ENCODE results near the gene CRYGD.
"Not testable (repeated sequence)": the region's sequence is repeated elsewhere in the genome, so short reads cannot be mapped to it uniquely, and the experiment has no call there.

Gene CRYGD

DNA sequence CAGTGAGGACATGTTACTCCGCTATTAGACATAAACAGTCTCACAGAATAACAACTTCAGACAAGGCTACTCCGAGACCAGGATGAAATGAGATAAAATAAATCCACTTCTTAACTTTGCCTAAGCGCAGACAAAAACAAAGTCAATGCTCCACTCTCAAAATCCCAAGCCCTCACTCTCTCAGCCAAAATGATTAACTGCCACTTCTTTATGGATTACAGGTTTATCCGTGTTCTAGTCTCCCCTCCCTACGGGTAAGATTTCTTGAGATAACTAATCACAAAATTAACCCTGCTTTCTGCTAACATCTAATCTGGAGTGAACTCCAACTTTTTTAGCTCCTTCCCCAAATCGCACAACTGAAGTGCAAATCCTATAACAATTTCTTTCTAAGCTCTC, 6.4 kb upstream of the CRYGD start:
- Histone ChIP-seq H3K27ac (ENCODE audit: insufficient read depth, low read depth, low read length, poor library complexity, severe bottlenecking) (no peak overlapping the region), H3K9me3 (ENCODE audit: control insufficient read depth, low read length) (no peaks in the 10 kb centered on the region)
- 92 to 95% methylated on average over 6 of the region's 6 CpGs for WGBS, 2 experiments

DNA sequence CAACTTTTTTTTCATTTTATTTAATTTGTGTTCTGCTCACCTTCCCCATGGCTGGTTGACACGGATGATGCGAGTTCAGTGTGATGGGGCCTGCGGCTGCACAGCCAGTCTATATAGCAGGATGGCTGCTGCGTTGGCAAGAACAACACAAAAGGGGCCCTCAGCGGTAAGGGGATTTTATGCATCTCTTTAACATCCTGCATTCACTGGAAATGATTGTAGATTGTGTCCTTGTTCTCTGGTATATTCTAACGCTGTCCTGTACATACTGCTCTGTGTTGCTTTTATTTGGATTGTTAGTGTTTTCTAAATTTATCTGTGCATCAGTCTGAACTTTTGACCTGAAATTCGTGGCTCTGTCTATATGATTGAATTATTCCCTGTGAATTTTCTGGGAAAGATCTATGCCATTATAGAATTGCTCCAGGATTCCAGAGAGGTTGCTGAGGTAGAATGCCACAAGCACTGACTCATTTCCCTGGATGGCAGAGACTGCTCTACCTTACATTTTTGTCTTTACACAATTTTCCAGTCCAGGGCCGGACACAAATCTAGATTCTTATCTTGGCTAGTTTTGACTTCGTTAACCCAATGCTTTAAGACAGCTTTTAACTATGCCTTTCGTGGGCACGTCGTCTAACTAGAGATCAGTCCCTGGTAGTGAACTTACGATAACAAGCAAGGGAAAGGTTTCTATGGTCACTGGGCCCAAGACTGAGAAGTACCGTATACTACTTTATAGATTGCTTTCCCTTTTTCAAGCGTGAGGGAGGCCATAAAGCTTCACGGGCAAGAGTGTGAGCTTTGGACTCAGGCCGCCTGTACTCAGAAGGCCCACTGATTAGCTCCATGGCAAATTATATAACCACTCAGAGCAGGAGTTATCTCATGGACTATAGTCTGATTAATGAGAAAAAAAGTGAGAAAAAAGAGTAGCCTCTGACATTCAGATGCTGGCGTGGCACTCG, 5.7 kb upstream of the CRYGD start, which contains the start of gene CRYGC:
TSS of gene CRYGC (minus strand) at position 85 of the 968 bp plus-strand sequence. CDS start at position 49, 36 bp downstream.
- Histone ChIP-seq H3K27ac (ENCODE audit: insufficient read depth, low read depth, low read length, poor library complexity, severe bottlenecking) (no peak within 1 kb of the TSS), H3K9me3 (ENCODE audit: control insufficient read depth, low read length) (no peaks in the 10 kb centered on the region), H3K36me3 (ENCODE audit: control insufficient read depth, insufficient read depth, low read length) (no peaks in the 10 kb centered on the region), H3K27me3 (ENCODE audit: control insufficient read depth, insufficient read depth, low read length, poor library complexity, severe bottlenecking) (no peaks in the 10 kb centered on the region), H3K4me3 (ENCODE audit: insufficient read depth, low read depth, low read length) (no peak within 1 kb of the TSS), H3K4me1 (ENCODE audit: control insufficient read depth, insufficient read depth, low read length) (no peaks in the 10 kb centered on the region)
- WGBS, 2 experiments, result 88 to 94% methylated on average over 18 to 19 of the region's 19 CpGs

More for the DNA sequence above, 6.4 kb upstream of the CRYGD start:
- no peaks in the 10 kb centered on the region for H3K4me1 ChIP-seq (ENCODE audit: control insufficient read depth, insufficient read depth, low read length)
- H3K27me3 ChIP-seq (ENCODE audit: control insufficient read depth, insufficient read depth, low read length, poor library complexity, severe bottlenecking), result no peaks in the 10 kb centered on the region
- H3K36me3 ChIP-seq (ENCODE audit: control insufficient read depth, insufficient read depth, low read length), result no peaks in the 10 kb centered on the region
- no peak overlapping the region for H3K4me3 ChIP-seq (ENCODE audit: insufficient read depth, low read depth, low read length)

DNA sequence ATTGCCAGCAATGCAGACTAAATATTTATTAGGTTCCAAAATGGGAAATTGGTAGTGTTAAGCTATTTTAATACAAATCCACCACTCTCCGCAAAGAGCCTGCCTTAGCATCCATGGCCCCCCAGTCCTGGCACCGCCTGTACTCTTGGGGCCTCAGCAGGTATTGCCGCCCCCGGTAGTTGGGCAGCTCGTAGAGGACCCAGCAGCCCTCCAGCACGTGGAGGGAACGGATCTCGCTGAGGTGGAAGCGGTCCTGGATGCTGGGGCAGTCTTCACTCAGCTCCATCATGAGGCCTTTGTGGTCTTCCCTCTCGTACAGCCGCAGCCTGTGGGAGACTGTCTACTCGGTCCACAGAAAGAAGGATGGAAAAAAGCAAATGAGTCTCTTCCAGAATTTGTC, 3.8 kb upstream of the CRYGD start:
- no peak overlapping the region for H3K27ac ChIP-seq (ENCODE audit: insufficient read depth, low read depth, low read length, poor library complexity, severe bottlenecking)
- H3K4me3 ChIP-seq (ENCODE audit: insufficient read depth, low read depth, low read length), result no peak overlapping the region
- H3K9me3 ChIP-seq (ENCODE audit: control insufficient read depth, low read length), result no peaks in the 10 kb centered on the region
- H3K27me3 ChIP-seq (ENCODE audit: control insufficient read depth, insufficient read depth, low read length, poor library complexity, severe bottlenecking), result no peaks in the 10 kb centered on the region
- WGBS, 2 experiments, result 95 to 96% methylated on average over 12 of the region's 12 CpGs
- no peaks in the 10 kb centered on the region for H3K36me3 ChIP-seq (ENCODE audit: control insufficient read depth, insufficient read depth, low read length)
- no peaks in the 10 kb centered on the region for H3K4me1 ChIP-seq (ENCODE audit: control insufficient read depth, insufficient read depth, low read length)

DNA sequence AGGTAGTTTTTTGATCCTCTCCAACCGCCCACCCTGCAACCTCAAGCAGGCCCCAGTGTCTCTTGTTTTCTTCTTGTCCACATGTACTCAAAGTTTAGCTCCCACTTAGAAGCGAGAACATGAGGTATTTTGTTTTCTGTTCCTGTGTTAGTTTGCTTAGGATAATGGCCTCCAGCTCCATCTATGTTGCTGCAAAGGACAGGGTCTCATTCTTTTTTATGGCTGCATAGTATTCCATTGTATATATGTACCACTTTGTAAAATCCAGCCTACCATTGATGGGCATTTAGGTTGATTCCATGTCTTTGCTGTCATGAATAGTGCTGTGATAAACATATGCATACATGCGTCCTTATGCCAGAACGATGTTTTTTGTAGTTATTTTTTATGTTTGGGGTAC, 2.8 kb upstream of the CRYGD start:
- Histone ChIP-seq H3K4me3 (ENCODE audit: insufficient read depth, low read depth, low read length) (no peak overlapping the region), H3K4me1 (ENCODE audit: control insufficient read depth, insufficient read depth, low read length) (no peaks in the 10 kb centered on the region)
- WGBS, 2 experiments, result 92 to 94% methylated on average over 2 to 4 of the region's 4 CpGs

DNA sequence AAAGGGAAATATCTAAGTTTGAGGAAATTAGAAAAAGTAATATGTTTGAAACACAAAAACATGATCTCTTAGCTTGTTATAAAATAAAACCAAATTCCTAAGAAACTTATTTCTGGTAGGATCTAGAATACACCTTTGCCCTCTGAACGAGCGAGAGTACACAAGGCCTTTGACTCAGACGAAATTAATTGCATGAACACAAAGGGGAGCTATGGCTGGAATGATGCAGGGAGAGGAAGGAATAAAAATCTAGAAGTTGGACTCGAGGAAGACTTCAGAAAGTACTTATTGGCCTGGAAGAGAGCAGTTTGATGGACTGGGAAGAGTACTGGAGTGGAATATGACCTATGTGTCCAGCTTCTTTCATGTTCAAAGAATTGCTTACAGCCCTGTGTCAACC, 927 bp upstream of the CRYGD start:
- no peaks in the 10 kb centered on the region for H3K4me1 ChIP-seq (ENCODE audit: control insufficient read depth, insufficient read depth, low read length)
- H3K9me3 ChIP-seq (ENCODE audit: control insufficient read depth, low read length), result no peaks in the 10 kb centered on the region
- H3K27ac ChIP-seq (ENCODE audit: insufficient read depth, low read depth, low read length, poor library complexity, severe bottlenecking), result no peak overlapping the region
- 87 to 90% methylated on average over 4 of the region's 4 CpGs for WGBS, 2 experiments
- H3K27me3 ChIP-seq (ENCODE audit: control insufficient read depth, insufficient read depth, low read length, poor library complexity, severe bottlenecking), result no peaks in the 10 kb centered on the region
- no peaks in the 10 kb centered on the region for H3K36me3 ChIP-seq (ENCODE audit: control insufficient read depth, insufficient read depth, low read length)
- H3K4me3 ChIP-seq (ENCODE audit: insufficient read depth, low read depth, low read length), result no peak overlapping the region

More for the DNA sequence above, 2.8 kb upstream of the CRYGD start:
- Histone ChIP-seq H3K27ac (ENCODE audit: insufficient read depth, low read depth, low read length, poor library complexity, severe bottlenecking) (no peak overlapping the region), H3K27me3 (ENCODE audit: control insufficient read depth, insufficient read depth, low read length, poor library complexity, severe bottlenecking) (no peaks in the 10 kb centered on the region), H3K36me3 (ENCODE audit: control insufficient read depth, insufficient read depth, low read length) (no peaks in the 10 kb centered on the region), H3K9me3 (ENCODE audit: control insufficient read depth, low read length) (no peaks in the 10 kb centered on the region)

DNA sequence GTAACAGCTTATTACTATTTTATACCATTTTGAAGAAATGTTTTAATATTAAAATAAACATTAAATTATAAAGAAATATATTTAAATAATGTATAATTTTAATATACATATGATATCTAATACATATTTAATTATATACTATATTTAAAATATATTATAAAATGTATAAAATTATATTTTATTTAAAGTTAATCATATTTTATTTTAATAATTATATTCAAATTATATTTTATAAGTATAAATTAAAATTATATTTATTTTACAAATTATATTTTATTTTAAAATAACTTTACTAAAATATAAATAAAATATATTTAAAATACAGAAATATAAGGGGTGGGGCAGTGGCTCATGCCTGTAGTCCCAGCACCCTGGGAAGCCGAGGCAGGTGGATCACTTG, 2.1 kb downstream of the CRYGD start:
- no peaks in the 10 kb centered on the region for H3K9me3 ChIP-seq (ENCODE audit: control insufficient read depth, low read length)
- no peaks in the 10 kb centered on the region for H3K27me3 ChIP-seq (ENCODE audit: control insufficient read depth, insufficient read depth, low read length, poor library complexity, severe bottlenecking)
- H3K27ac ChIP-seq (ENCODE audit: insufficient read depth, low read depth, low read length, poor library complexity, severe bottlenecking), result no peak overlapping the region
- WGBS, 2 experiments, result 90 to 95% methylated on average over 1 of the region's 1 CpG
- no peaks in the 10 kb centered on the region for H3K4me1 ChIP-seq (ENCODE audit: control insufficient read depth, insufficient read depth, low read length)
- H3K4me3 ChIP-seq (ENCODE audit: insufficient read depth, low read depth, low read length), result no peak overlapping the region
- H3K36me3 ChIP-seq (ENCODE audit: control insufficient read depth, insufficient read depth, low read length), result no peaks in the 10 kb centered on the region

DNA sequence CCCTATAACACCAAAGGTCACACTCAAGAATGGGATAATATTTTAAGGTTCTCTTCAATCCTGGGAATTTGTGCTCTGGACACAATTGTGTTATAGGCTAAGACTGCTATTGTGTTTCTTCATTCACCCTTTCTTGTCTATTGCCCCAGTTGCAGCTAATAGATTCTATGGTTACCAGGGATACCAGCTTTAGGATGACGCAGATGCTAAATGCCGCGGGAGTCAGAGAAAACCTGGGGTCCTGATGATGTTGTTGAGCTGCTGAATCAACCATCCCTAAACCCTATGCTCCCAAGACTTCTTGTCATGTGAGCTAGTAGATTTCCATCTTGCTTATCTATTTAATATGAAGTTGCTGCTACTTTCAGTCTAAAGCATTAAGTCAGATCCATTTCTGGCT, 5.4 kb downstream of the CRYGD start:
- Histone ChIP-seq H3K27ac (ENCODE audit: insufficient read depth, low read depth, low read length, poor library complexity, severe bottlenecking) (no peak overlapping the region), H3K27me3 (ENCODE audit: control insufficient read depth, insufficient read depth, low read length, poor library complexity, severe bottlenecking) (no peaks in the 10 kb centered on the region), H3K4me3 (ENCODE audit: insufficient read depth, low read depth, low read length) (no peak overlapping the region), H3K4me1 (ENCODE audit: control insufficient read depth, insufficient read depth, low read length) (no peaks in the 10 kb centered on the region), H3K36me3 (ENCODE audit: control insufficient read depth, insufficient read depth, low read length) (no peaks in the 10 kb centered on the region), H3K9me3 (ENCODE audit: control insufficient read depth, low read length) (no peaks in the 10 kb centered on the region)
- WGBS, 2 experiments, result 87 to 100% methylated on average over 3 of the region's 3 CpGs

DNA sequence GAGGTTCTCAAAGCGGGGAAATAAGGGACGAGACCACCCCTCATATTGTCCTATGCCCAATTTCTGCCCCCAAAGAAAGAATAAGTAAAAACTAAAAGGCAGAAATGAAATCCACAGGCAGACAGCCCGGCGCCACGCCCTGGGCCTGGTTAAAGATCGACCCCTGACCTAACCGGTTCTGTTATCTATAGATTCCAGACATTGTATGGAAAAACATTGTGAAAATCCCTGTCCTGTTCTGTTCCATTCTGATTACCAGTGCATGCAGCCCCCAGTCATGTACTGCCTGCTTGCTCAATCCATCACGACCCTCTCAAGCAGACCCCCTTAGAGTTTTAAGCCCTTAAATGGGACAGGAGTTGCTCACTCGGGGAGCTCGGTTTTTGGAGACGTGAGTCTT, 6.9 kb downstream of the CRYGD start:
- H3K4me1 ChIP-seq (ENCODE audit: control insufficient read depth, insufficient read depth, low read length); H3K4me3 ChIP-seq (ENCODE audit: insufficient read depth, low read depth, low read length); H3K27ac ChIP-seq (ENCODE audit: insufficient read depth, low read depth, low read length, poor library complexity, severe bottlenecking); H3K9me3 ChIP-seq (ENCODE audit: control insufficient read depth, low read length); H3K36me3 ChIP-seq (ENCODE audit: control insufficient read depth, insufficient read depth, low read length): not testable (repeated sequence)
- peaks cover 13% of the 10 kb centered on the region for H3K27me3 ChIP-seq (ENCODE audit: control insufficient read depth, insufficient read depth, low read length, poor library complexity, severe bottlenecking)
- WGBS, 2 experiments, result 95% methylated on average over 11 of the region's 11 CpGs

DNA sequence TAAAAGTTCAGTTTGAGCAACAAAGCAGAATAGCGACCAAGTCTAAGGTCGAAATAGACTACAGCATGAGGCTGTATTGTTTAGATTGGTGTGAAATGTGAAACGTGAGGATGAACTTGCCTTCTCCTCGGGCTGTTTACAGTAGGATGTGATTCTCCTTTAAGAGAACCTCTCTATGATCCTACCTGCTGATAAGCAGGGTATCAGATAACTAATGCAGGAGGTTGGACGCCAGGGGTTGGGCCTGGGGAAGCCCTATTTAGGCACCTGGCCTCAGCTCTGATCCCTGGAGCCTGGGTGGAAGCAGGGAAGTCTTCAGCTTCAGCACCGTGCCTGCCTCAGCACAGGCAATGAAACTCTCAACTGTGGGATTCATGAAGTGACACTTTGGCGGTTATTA, 11.4 kb downstream of the CRYGD start:
- H3K4me3 ChIP-seq (ENCODE audit: insufficient read depth, low read depth, low read length), result no peak overlapping the region

DNA sequence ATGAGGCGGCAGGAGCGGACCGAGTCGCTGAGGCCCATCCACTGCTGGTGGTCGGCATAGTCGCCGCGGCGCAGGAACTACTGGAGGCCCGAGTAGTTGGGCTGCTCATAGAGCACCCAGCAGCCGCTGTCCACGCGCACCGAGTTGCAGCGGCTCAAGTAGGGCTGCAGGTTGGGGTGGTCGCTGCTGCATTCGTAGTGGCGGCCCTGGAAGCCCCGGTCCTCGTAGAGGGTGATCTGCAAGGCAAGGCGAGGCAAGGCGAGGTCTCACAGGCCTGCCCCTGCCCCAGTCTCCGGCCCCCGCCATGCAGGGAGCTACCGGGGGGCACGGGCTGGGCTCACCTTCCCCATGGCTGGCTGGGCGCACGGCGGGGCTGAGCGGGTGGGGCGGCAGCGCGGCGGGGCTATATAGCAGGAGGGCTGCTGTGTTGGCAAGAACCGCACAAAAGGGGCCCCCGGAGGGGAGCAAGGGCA, 12.0 kb downstream of the CRYGD start:
- not testable (repeated sequence) for H3K27ac ChIP-seq (ENCODE audit: insufficient read depth, low read depth, low read length, poor library complexity, severe bottlenecking); H3K4me1 ChIP-seq (ENCODE audit: control insufficient read depth, insufficient read depth, low read length); H3K9me3 ChIP-seq (ENCODE audit: control insufficient read depth, low read length); H3K36me3 ChIP-seq (ENCODE audit: control insufficient read depth, insufficient read depth, low read length)
- WGBS, 2 experiments, result 16 to 20% methylated on average over 36 of the region's 36 CpGs
- Histone ChIP-seq H3K27me3 (ENCODE audit: control insufficient read depth, insufficient read depth, low read length, poor library complexity, severe bottlenecking) (peaks cover 21% of the 10 kb centered on the region), H3K4me3 (ENCODE audit: insufficient read depth, low read depth, low read length) (peak overlapping the region; percentile 13)

More for the DNA sequence above, 11.4 kb downstream of the CRYGD start:
- Histone ChIP-seq H3K27me3 (ENCODE audit: control insufficient read depth, insufficient read depth, low read length, poor library complexity, severe bottlenecking) (peaks cover 21% of the 10 kb centered on the region), H3K9me3 (ENCODE audit: control insufficient read depth, low read length) (no peaks in the 10 kb centered on the region), H3K36me3 (ENCODE audit: control insufficient read depth, insufficient read depth, low read length) (no peaks in the 10 kb centered on the region), H3K4me1 (ENCODE audit: control insufficient read depth, insufficient read depth, low read length) (peaks cover 9% of the 10 kb centered on the region), H3K27ac (ENCODE audit: insufficient read depth, low read depth, low read length, poor library complexity, severe bottlenecking) (no peak overlapping the region)
- 14 to 21% methylated on average over 7 of the region's 7 CpGs for WGBS, 2 experiments

All from ectodermal cell (in vitro differentiated cells).